Activated CD4-positive, alpha-beta T cell treated with anti-CD3 and anti-CD28 coated beads, Interleukin-2, amount 50 U/mL, for 16 hours (primary cell): ENCODE measurements around the gene DPP7.

Experiments
- DNase-seq: peaks from one replicate; pipeline ENCODE4 v3.0.0-alpha.2; 2020

Gene DPP7

GRCh38 chr9:137114613-137115393 lies at the start of gene DPP7:
Gene DPP7 (minus strand): TSS chr9:137114733. CDS start chr9:137114713, 20 bp downstream.
- peak; percentile 75 for DNase-seq

- no peak for DNase-seq
These were observed 49.3 kb upstream of the DPP7 start for GRCh38 chr9:137163805-137164204.

DNA sequence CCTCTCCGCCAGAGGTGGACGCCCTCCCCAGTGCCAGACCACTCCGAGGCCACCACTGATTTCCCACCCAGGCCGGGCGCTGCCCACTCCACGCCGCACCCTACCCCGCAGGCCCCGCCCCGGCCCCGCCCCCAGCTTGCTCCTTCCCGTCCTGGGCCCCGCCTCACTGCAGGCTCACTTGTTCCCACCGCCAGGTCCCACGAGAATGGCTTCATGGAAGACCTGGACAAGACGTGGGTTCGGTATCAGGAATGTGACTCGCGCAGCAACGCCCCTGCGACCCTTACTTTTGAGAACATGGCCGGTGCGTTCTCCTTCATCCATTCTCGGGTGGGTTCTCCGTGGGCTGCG lies 48.8 kb upstream of the DPP7 start:
- no peak for DNase-seq

GRCh38 chr9:137162505-137163364 lies 48.2 kb upstream of the DPP7 start:
- no peak for DNase-seq

DNA sequence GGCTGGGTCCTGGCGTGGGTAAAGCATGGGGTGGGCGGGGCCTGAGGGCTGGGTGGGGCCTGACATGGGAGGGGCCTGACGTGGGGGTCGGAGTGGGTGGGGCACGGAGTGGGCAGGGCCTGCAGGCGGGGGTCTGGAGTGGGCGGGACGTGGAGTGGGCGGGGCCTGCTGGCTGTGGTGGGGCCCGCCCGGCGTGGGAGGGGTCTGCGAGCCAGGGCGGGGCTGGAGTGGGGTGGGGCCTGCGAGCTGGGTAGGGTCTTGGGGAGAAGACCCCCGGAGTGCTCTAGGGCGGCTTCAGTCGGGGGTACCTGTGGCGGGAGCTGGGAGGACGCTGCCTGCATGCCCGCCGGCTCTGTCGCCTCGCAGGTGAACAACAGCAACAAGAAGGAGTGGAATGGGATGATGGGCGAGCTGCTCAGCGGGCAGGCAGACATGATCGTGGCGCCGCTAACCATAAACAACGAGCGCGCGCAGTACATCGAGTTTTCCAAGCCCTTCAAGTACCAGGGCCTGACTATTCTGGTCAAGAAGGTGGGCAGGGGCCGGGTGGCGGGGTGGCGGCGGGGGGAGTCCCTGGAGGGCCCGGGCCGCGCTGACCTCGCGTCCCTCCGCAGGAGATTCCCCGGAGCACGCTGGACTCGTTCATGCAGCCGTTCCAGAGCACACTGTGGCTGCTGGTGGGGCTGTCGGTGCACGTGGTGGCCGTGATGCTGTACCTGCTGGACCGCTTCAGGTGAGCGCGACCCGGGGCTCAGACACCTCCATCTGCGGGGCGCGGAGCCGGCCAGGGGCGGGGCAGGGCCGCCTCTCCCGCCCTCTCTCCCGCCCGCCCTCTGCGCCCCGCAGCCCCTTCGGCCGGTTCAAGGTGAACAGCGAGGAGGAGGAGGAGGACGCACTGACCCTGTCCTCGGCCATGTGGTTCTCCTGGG lies 47.3 kb upstream of the DPP7 start:
- DNase-seq = no peak

DNA sequence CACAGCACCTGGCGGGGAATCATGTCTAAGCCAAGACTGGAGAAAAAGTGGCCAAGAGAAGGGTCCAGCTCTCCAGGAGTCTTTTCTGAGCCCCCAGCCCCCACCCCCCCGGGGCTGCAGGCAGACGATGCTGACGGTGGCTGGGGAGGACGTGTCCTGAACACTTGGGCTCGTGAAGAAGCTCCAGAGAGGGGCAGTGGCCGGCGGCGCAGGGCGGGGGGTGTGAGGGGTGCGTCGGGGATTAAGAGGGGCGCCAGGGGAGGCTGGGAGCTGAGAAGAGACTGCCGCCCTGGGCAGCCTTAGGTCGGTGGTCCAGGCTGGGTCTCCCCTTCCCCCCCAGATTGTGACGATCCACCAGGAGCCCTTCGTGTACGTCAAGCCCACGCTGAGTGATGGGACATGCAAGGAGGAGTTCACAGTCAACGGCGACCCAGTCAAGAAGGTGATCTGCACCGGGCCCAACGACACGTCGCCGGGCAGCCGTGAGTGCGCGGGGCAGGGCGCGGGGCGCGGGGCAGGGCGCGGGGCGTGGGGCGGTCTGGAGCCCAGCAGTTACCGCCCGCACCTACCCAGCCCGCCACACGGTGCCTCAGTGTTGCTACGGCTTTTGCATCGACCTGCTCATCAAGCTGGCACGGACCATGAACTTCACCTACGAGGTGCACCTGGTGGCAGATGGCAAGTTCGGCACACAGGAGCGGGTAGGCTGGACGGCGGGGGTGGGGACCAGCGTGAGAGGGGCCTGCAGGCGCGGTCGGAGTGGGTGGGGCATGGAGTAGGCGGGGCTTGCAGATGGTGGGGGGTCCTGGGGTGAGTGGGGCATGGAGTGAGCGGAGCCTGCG lies 46.4 kb upstream of the DPP7 start:
- no peak for DNase-seq

- DNase-seq = no peak
These were observed 45.5 kb upstream of the DPP7 start for GRCh38 chr9:137160054-137160425.

- no peak for DNase-seq
These were observed 44.8 kb upstream of the DPP7 start for GRCh38 chr9:137159105-137160053.

DNA sequence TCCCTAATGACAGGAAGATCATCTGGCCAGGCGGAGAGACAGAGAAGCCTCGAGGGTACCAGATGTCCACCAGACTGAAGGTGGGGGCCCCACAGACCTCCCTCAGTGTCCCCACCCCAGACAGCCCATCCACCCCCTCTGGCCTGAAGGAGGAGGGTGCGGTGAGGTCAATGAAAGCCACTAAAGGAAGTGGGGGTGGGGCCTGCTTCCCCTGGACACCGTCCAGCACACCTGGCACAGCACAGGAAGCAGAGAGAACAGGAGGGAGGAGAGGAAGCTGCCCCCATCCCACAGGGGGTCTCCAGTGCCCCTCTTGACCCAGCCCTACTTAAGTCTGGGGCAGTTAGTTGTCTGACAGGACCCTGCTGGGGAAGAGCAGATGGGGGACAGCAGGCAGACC lies 44.1 kb upstream of the DPP7 start:
- no peak for DNase-seq

GRCh38 chr9:137157618-137158415 lies 43.3 kb upstream of the DPP7 start:
- no peak for DNase-seq

DNA sequence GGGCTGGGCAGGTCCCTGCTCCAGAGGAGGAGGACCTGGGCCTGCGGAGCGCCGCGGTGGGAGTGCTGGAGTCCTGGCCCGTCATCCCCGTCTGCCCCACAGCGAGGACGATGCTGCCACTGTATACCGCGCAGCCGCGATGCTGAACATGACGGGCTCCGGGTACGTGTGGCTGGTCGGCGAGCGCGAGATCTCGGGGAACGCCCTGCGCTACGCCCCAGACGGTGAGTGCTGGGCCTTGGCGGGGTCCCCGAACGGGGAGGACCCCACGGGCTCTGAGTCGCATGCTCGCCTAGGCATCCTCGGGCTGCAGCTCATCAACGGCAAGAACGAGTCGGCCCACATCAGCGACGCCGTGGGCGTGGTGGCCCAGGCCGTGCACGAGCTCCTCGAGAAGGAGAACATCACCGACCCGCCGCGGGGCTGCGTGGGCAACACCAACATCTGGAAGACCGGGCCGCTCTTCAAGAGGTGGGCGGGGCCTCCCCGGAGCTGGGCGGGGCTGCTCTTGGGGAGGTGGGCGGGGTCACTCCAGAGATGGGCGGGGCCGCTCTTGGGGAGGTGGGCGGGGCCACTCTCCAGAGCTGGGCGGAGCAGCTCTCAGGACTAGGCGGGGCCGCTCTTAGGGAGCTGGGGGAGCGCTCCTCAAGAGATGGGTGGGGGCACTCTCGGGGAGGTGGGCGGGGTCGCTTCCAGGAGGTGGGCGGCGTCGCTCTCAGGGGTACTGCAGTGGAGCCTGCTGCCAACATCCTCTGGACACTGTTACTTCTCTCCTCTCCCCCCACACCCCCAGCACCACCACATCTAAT lies 42.2 kb upstream of the DPP7 start:
- peak; percentile 54 for DNase-seq

DNA sequence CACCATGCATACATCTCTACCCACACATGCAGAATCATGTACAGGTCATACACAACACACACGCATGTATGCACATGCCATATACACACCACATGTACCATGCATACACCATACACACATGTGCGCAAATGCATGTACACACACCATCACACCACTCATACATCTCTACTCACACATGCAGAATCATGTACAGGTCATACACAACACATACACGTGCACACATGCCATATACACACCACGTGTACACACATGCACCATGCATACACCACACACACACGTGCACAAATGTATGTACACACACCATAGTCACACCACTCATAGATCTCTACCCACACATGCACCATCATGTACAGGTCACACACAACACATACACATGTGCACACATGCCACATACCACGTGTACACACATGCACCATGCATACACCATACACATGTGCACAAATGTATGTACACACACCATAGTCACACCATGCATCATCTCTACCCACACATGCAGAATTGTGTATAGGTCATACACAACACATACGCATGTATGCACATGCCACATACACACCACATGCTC lies 38.4 kb upstream of the DPP7 start:
- no peak for DNase-seq

- DNase-seq = peak; percentile 82
These were observed 36.3 kb upstream of the DPP7 start for GRCh38 chr9:137150617-137151457.

GRCh38 chr9:137149942-137150616 lies 35.5 kb upstream of the DPP7 start:
- peak; percentile 72 for DNase-seq

DNA sequence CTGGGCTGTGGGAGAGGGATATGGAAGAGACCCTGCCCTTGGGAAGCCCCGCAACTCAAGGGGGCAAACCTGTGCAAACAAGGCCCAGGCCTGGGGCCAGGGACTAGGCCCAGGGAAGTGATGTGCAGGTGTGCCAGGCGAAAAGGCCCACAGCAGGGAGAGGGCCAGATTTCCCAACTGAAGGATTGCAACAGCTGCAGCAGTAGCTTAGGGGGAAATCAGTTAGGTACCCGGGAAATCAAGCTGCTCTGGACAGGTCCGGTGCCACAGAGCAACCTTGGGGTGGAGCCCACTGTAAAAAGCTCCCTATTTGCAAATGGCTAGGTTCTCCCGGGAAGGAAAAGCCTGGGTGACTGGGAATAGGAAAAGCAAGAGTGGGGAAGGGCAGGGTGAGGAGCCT lies 34.8 kb upstream of the DPP7 start:
- DNase-seq = no peak

- no peak for DNase-seq
These were observed 34.1 kb upstream of the DPP7 start for GRCh38 chr9:137148661-137149060.

DNA sequence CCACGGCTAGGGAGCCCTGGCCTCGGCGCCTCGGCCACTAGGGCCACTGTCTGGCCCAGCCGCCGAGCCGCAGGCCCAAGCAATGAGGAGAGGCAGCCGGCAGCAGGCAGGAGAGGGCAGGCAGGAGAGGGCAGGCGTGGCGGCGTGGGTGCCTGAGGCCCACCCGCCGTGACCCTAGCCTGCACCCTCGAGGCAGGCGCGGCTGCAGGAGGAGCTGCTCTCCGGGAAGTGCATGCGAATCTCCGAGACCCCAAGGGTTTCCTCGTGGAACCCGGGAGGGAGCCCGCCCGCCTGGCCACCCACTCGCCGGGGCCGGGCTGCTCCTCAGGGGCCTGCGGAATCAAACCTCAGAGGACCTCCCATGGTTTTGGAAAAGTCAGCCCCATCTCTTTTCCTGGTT lies 33.7 kb upstream of the DPP7 start:
- no peak for DNase-seq
